ENCODE data around the gene SGTA.

Gene SGTA

GRCh38 chr19:2754659-2755447, 28.2 kb downstream of the SGTA start:
- no peak for DNase-seq (ENCODE audit: low read depth)

GRCh38 chr19:2751438-2751830, 31.6 kb downstream of the SGTA start:
- no peak for DNase-seq (ENCODE audit: low read depth)

GRCh38 chr19:2750808-2751437, 32.1 kb downstream of the SGTA start:
- no peak for DNase-seq (ENCODE audit: low read depth)

GRCh38 chr19:2747349-2747748, 35.7 kb downstream of the SGTA start:
- DNase-seq (ENCODE audit: low read depth): no peak

GRCh38 chr19:2744113-2744512, 39.0 kb downstream of the SGTA start:
- no peak for DNase-seq (ENCODE audit: low read depth)

GRCh38 chr19:2743099-2743498, 40.0 kb downstream of the SGTA start:
- DNase-seq (ENCODE audit: low read depth): no peak

- no peak for DNase-seq (ENCODE audit: low read depth)
These were observed 42.8 kb downstream of the SGTA start for GRCh38 chr19:2740314-2740656.

GRCh38 chr19:2739602-2740313, 43.3 kb downstream of the SGTA start, which contains the start of gene SLC39A3:
SLC39A3 (minus strand) TSS chr19:2740017; CDS start chr19:2737257, 2,760 bp downstream.
- DNase-seq (ENCODE audit: low read depth): peak; percentile 99

GRCh38 chr19:2736550-2737190, 46.4 kb downstream of the SGTA start:
- DNase-seq (ENCODE audit: low read depth): no peak

GRCh38 chr19:2735374-2735773, 47.7 kb downstream of the SGTA start:
- no peak for DNase-seq (ENCODE audit: low read depth)

- DNase-seq (ENCODE audit: low read depth): no peak
These were observed 48.3 kb downstream of the SGTA start for GRCh38 chr19:2734589-2735288.

GRCh38 chr19:2733930-2734588, 49.0 kb downstream of the SGTA start:
- no peak for DNase-seq (ENCODE audit: low read depth)

- no peak for DNase-seq (ENCODE audit: low read depth)
These were observed 50.2 kb downstream of the SGTA start for GRCh38 chr19:2732883-2733282.

GRCh38 chr19:2732157-2732725, 50.8 kb downstream of the SGTA start:
- no peak for DNase-seq (ENCODE audit: low read depth)

GRCh38 chr19:2731181-2731995, 51.7 kb downstream of the SGTA start:
- DNase-seq (ENCODE audit: low read depth): no peak

GRCh38 chr19:2729943-2730818, 52.9 kb downstream of the SGTA start:
- no peak for DNase-seq (ENCODE audit: low read depth)

- DNase-seq (ENCODE audit: low read depth): no peak
These were observed 54.2 kb downstream of the SGTA start for GRCh38 chr19:2728783-2729387.

- no peak for DNase-seq (ENCODE audit: low read depth)
These were observed 55.5 kb downstream of the SGTA start for GRCh38 chr19:2727640-2727944.
